Measurements from ENCODE around the gene SPATA19. TPM values are rescaled to one million over a fixed set of nuclear protein-coding genes. Genes with fewer than 3 reads are reported as not detected.

Gene SPATA19
- total and polyA plus RNA-seq, 2 experiments from 2014 or later, result not detected

DNA sequence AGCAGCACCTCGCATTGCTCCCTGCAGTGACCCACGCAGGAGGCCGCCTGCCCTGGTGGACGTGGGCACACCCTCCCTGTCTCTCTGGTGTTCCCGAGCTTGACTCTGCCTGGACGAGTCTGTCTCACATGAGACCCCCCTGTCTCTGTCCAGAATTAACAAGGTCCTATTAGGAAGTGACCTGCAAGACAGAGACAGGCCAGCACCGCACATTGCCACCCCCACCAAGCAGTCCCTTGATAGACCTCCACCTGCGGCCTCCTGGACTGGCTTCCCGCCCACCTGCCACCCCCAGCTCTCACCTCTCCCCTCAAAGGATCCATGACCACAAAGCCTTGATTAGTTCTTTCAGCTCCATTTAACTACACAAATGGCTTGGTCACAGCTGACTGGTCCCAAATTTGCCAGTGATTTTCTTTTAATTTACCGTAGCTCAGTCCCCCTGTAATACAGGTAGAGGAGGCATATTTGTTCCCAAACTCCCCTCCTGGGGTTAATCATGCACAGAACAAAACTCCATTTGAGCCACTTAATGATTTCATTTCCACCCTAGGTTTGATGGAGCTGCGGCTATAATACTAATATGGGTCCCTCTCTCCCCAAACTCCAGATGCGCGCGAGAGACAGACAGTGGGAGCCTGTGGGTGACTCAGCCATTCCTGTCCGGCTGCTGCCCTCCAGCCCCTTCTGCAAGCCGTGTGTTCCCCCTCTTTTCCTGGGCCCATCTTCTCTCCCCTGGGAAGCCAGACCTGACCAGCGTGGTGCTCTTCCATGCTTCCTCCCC, 11.2 kb downstream of the SPATA19 start:
- H3K27ac ChIP-seq (ENCODE audit: low read depth), result no peak overlapping the region
- DNase-seq (ENCODE audit: low spot score) (no peak), ATAC-seq (no peak)
- peaks cover 4% of the 10 kb centered on the region for H3F3A ChIP-seq (replicated peaks; ENCODE audit: low read depth)
- TF ChIP-seq STAT1 (IDR thresholded peaks at IDR 0.05; ENCODE audit: unreplicated experiment) (no peak), ZNF114 (CRISPR knock-in tag; IDR thresholded peaks at IDR 0.05) (no peak), POLR2AphosphoS5 (IDR thresholded peaks at IDR 0.05; ENCODE audit: low read depth) (no peak), NANOG (IDR thresholded peaks at IDR 0.05; ENCODE audit: borderline replicate concordance) (no peak), CREB1 (CRISPR knock-in tag; IDR thresholded peaks at IDR 0.05; ENCODE audit: low read depth) (no peak), JUNB (IDR thresholded peaks at IDR 0.05; ENCODE audit: unreplicated experiment) (no peak), ETS1 (IDR thresholded peaks at IDR 0.05) (no peak), ZNF331 (CRISPR knock-in tag; IDR thresholded peaks at IDR 0.05; ENCODE audit: low read depth) (no peak), EZH2phosphoT487 (IDR thresholded peaks at IDR 0.05; ENCODE audit: unreplicated experiment) (no peak), REST (IDR thresholded peaks at IDR 0.05; ENCODE audit: unreplicated experiment) (no peak)
- TF ChIP-seq, protein P1, sequence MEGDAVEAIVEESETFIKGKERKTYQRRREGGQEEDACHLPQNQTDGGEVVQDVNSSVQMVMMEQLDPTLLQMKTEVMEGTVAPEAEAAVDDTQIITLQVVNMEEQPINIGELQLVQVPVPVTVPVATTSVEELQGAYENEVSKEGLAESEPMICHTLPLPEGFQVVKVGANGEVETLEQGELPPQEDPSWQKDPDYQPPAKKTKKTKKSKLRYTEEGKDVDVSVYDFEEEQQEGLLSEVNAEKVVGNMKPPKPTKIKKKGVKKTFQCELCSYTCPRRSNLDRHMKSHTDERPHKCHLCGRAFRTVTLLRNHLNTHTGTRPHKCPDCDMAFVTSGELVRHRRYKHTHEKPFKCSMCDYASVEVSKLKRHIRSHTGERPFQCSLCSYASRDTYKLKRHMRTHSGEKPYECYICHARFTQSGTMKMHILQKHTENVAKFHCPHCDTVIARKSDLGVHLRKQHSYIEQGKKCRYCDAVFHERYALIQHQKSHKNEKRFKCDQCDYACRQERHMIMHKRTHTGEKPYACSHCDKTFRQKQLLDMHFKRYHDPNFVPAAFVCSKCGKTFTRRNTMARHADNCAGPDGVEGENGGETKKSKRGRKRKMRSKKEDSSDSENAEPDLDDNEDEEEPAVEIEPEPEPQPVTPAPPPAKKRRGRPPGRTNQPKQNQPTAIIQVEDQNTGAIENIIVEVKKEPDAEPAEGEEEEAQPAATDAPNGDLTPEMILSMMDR (conservative IDR thresholded peaks at IDR 0.05; ENCODE audit: low read depth in 2 of 2), result no peak
- TF ChIP-seq, protein P2, sequence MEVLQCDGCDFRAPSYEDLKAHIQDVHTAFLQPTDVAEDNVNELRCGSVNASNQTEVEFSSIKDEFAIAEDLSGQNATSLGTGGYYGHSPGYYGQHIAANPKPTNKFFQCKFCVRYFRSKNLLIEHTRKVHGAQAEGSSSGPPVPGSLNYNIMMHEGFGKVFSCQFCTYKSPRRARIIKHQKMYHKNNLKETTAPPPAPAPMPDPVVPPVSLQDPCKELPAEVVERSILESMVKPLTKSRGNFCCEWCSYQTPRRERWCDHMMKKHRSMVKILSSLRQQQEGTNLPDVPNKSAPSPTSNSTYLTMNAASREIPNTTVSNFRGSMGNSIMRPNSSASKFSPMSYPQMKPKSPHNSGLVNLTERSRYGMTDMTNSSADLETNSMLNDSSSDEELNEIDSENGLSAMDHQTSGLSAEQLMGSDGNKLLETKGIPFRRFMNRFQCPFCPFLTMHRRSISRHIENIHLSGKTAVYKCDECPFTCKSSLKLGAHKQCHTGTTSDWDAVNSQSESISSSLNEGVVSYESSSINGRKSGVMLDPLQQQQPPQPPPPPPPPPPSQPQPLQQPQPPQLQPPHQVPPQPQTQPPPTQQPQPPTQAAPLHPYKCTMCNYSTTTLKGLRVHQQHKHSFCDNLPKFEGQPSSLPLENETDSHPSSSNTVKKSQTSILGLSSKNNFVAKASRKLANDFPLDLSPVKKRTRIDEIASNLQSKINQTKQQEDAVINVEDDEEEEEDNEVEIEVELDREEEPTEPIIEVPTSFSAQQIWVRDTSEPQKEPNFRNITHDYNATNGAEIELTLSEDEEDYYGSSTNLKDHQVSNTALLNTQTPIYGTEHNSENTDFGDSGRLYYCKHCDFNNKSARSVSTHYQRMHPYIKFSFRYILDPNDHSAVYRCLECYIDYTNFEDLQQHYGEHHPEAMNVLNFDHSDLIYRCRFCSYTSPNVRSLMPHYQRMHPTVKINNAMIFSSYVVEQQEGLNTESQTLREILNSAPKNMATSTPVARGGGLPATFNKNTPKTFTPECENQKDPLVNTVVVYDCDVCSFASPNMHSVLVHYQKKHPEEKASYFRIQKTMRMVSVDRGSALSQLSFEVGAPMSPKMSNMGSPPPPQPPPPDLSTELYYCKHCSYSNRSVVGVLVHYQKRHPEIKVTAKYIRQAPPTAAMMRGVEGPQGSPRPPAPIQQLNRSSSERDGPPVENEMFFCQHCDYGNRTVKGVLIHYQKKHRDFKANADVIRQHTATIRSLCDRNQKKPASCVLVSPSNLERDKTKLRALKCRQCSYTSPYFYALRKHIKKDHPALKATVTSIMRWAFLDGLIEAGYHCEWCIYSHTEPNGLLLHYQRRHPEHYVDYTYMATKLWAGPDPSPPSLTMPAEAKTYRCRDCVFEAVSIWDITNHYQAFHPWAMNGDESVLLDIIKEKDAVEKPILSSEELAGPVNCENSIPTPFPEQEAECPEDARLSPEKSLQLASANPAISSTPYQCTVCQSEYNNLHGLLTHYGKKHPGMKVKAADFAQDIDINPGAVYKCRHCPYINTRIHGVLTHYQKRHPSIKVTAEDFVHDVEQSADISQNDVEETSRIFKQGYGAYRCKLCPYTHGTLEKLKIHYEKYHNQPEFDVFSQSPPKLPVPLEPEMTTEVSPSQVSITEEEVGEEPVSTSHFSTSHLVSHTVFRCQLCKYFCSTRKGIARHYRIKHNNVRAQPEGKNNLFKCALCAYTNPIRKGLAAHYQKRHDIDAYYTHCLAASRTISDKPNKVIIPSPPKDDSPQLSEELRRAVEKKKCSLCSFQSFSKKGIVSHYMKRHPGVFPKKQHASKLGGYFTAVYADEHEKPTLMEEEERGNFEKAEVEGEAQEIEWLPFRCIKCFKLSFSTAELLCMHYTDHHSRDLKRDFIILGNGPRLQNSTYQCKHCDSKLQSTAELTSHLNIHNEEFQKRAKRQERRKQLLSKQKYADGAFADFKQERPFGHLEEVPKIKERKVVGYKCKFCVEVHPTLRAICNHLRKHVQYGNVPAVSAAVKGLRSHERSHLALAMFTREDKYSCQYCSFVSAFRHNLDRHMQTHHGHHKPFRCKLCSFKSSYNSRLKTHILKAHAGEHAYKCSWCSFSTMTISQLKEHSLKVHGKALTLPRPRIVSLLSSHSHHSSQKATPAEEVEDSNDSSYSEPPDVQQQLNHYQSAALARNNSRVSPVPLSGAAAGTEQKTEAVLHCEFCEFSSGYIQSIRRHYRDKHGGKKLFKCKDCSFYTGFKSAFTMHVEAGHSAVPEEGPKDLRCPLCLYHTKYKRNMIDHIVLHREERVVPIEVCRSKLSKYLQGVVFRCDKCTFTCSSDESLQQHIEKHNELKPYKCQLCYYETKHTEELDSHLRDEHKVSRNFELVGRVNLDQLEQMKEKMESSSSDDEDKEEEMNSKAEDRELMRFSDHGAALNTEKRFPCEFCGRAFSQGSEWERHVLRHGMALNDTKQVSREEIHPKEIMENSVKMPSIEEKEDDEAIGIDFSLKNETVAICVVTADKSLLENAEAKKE (CRISPR knock-in tag; IDR thresholded peaks at IDR 0.05), result no peak
- Mint-ChIP-seq H3K27ac (no peak overlapping the region), H3K4me1 (peaks cover 10% of the 10 kb centered on the region), H3K9me3 (peaks cover 24% of the 10 kb centered on the region), H3K36me3 (ENCODE audit: low read depth) (peaks cover 9% of the 10 kb centered on the region), H3K27me3 (ENCODE audit: insufficient read depth, low read depth, poor library complexity) (peaks cover 36% of the 10 kb centered on the region), H3K4me3 (no peak overlapping the region)
- H3K4me1 ChIP-seq (ENCODE audit: insufficient read depth), result no peaks in the 10 kb centered on the region
- no peaks in the 10 kb centered on the region for H3K9me2 ChIP-seq (ENCODE audit: insufficient read depth)
- H2AFZ ChIP-seq, result no peak overlapping the region
- no peak overlapping the region for H3K4me3 ChIP-seq
- no peaks in the 10 kb centered on the region for H3K36me3 ChIP-seq (ENCODE audit: insufficient read depth)
- no peak overlapping the region for H3K4me2 ChIP-seq
- no peaks in the 10 kb centered on the region for H4K20me1 ChIP-seq (replicated peaks; ENCODE audit: insufficient read depth)
- H3K79me2 ChIP-seq (replicated peaks; ENCODE audit: insufficient read depth), result no peaks in the 10 kb centered on the region
- no peaks in the 10 kb centered on the region for H3K27me3 ChIP-seq (ENCODE audit: insufficient read depth)
